Renal cortical epithelial cell (primary cell): ENCODE data around the gene SYNDIG1. TPM values are rescaled to one million over a fixed set of nuclear protein-coding genes. Genes with fewer than 3 reads are reported as not detected.

Experiments used
- DNase-seq: peaks from one replicate; pipeline ENCODE4 v3.0.0-alpha.2; 2011; ENCODE audit warnings: low read depth
- total RNA-seq: library from RNA; depleted of rRNA; stranded (reverse); fragments of >200 nt; gene quantifications from 2 replicates; pipeline ENCODE4 v1.2.3, GENCODE V29; 2014

Gene SYNDIG1
- total RNA-seq, 1 donor from 2014 or later: 0.05 TPM

GRCh38 chr20:24583169-24583792 lies 113.9 kb downstream of the SYNDIG1 start:
- no peak for DNase-seq

GRCh38 chr20:24584078-24584477 lies 114.6 kb downstream of the SYNDIG1 start:
- no peak for DNase-seq

- peak; percentile 41 for DNase-seq
These were observed 115.3 kb downstream of the SYNDIG1 start for GRCh38 chr20:24584538-24585356.

GRCh38 chr20:24585796-24586522 lies 116.5 kb downstream of the SYNDIG1 start:
- no peak for DNase-seq

GRCh38 chr20:24586523-24586840 lies 117.1 kb downstream of the SYNDIG1 start:
- no peak for DNase-seq

- no peak for DNase-seq
These were observed 118.1 kb downstream of the SYNDIG1 start for GRCh38 chr20:24587384-24588046.

- DNase-seq: no peak
These were observed 118.7 kb downstream of the SYNDIG1 start for GRCh38 chr20:24588047-24588635.

- DNase-seq: no peak
These were observed 119.4 kb downstream of the SYNDIG1 start for GRCh38 chr20:24588725-24589340.

GRCh38 chr20:24589381-24589780 lies 120.0 kb downstream of the SYNDIG1 start:
- no peak for DNase-seq

- no peak for DNase-seq
These were observed 120.4 kb downstream of the SYNDIG1 start for GRCh38 chr20:24589815-24590177.

- DNase-seq: no peak
These were observed 121.0 kb downstream of the SYNDIG1 start for GRCh38 chr20:24590178-24590982.

- DNase-seq: no peak
These were observed 127.6 kb downstream of the SYNDIG1 start for GRCh38 chr20:24597051-24597450.

GRCh38 chr20:24598346-24598745 lies 128.9 kb downstream of the SYNDIG1 start:
- no peak for DNase-seq

GRCh38 chr20:24598996-24599395 lies 129.6 kb downstream of the SYNDIG1 start:
- no peak for DNase-seq

- no peak for DNase-seq
These were observed 130.6 kb downstream of the SYNDIG1 start for GRCh38 chr20:24600012-24600411.

- DNase-seq: no peak
These were observed 134.0 kb downstream of the SYNDIG1 start for GRCh38 chr20:24603454-24603853.

- no peak for DNase-seq
These were observed 135.7 kb downstream of the SYNDIG1 start for GRCh38 chr20:24604966-24605665.

- no peak for DNase-seq
These were observed 136.6 kb downstream of the SYNDIG1 start for GRCh38 chr20:24605937-24606455.

GRCh38 chr20:24607402-24607801 lies 138.0 kb downstream of the SYNDIG1 start:
- DNase-seq: no peak
